GM19463 (cell line): Measurements from ENCODE around the gene MYLK.

Experiments used
- ATAC-seq: cut with Tn5 transposase; IDR thresholded peaks from one replicate; pipeline ENCODE4 v1.9.1; 2021; ENCODE audit warnings: mild to moderate bottlenecking, moderate library complexity; ENCODE audit not compliant: unreplicated experiment

Gene MYLK

GRCh38 chr3:123571264-123571972, 312.7 kb downstream of the MYLK start:
- ATAC-seq = no peak

GRCh38 chr3:123568875-123569274, 315.3 kb downstream of the MYLK start:
- ATAC-seq = no peak

GRCh38 chr3:123568034-123568433, 316.1 kb downstream of the MYLK start:
- no peak for ATAC-seq

- ATAC-seq = no peak
These were observed 320.1 kb downstream of the MYLK start for GRCh38 chr3:123564056-123564455.

GRCh38 chr3:123562547-123562946, 321.6 kb downstream of the MYLK start:
- no peak for ATAC-seq

- ATAC-seq = no peak
These were observed 322.9 kb downstream of the MYLK start for GRCh38 chr3:123561188-123561587.
